SK-N-SH (cell line): Measurements from ENCODE around the gene SPRY4. TPM values are rescaled to one million over a fixed set of nuclear protein-coding genes. Genes with fewer than 3 reads are reported as not detected.

ENCODE experiments used
- CTCF ChIA-PET: fragments of 300-600, 350-600 bp; formaldehyde crosslinking; extraction: SDS; loops from one replicate; lab custom pipeline; 2021; lab: Yijun Ruan, JAX
- POLR2A ChIA-PET: fragments of 350-600 bp; sonication (Branson Sonifier 250); formaldehyde crosslinking; extraction: SDS; loops from one replicate; lab custom pipeline; 2020; ENCODE audit warnings: antibody characterized with exemption, inconsistent platforms; lab: Yijun Ruan, JAX
- DNase-seq: peaks from one replicate; pipeline ENCODE4 v3.0.0; 2012
- H2AFZ ChIP-seq: fragments of 200-600 bp; sonication (generic); 2 replicates; pipeline ENCODE4 v1.8.1; 2016; ENCODE audit warnings: antibody characterized with exemption, mild to moderate bottlenecking, low read depth
- H3F3A ChIP-seq: fragments of 200-600 bp; sonication (generic); replicated peaks from 2 replicates; pipeline ENCODE3; 2016; ENCODE audit warnings: antibody characterized with exemption, mild to moderate bottlenecking; ENCODE audit not compliant: insufficient read depth
- H3K27ac ChIP-seq, 2 experiments: fragments of 200-500 bp in 1 of 2; fragments of 200-600 bp in 1 of 2; sonication (Bioruptor generic) in 1 of 2; sonication (generic), shearing (Covaris generic) in 1 of 2; 2 replicates each; pipeline versions ENCODE4 v1.5.1 to v1.6.1; 2014 to 2016; ENCODE audit warnings: low read depth in 2 of 2, inconsistent platforms in 1 of 2, low read length in 1 of 2, mild to moderate bottlenecking in 1 of 2, mixed read lengths in 1 of 2
- H3K27me3 ChIP-seq: fragments of 200-600 bp; sonication (generic), shearing (Covaris generic); 2 replicates; pipeline ENCODE4 v1.6.1; 2016; ENCODE audit warnings: mixed run types; ENCODE audit not compliant: insufficient read depth
- H3K36me3 ChIP-seq, 2 experiments: fragments of 200-500 bp in 1 of 2; fragments of 200-600 bp in 1 of 2; sonication (Bioruptor generic) in 1 of 2; sonication (generic) in 1 of 2; replicated peaks in 1 of 2; 2 replicates each; pipeline versions ENCODE3 to v1.5.1; 2014 to 2016; ENCODE audit warnings: low read length in 1 of 2, mild to moderate bottlenecking in 1 of 2; ENCODE audit not compliant: insufficient read depth in 2 of 2, control insufficient read depth in 1 of 2
- H3K4me1 ChIP-seq, 2 experiments: fragments of 200-500 bp in 1 of 2; fragments of 200-600 bp in 1 of 2; sonication (Bioruptor generic) in 1 of 2; sonication (generic), shearing (Covaris generic) in 1 of 2; 2 replicates each; pipeline versions ENCODE4 v1.5.1 to v1.6.1; 2014 to 2016; ENCODE audit warnings: low read depth in 1 of 2, low read length in 1 of 2, mixed run types in 1 of 2; ENCODE audit not compliant: insufficient read depth in 2 of 2, control insufficient read depth in 1 of 2
- H3K4me2 ChIP-seq: fragments of 200-600 bp; sonication (generic), shearing (Covaris generic); 2 replicates; pipeline ENCODE4 v1.6.1; 2017; ENCODE audit warnings: mixed run types
- H3K4me3 ChIP-seq, 2 experiments: fragments of 200-500 bp in 1 of 2; fragments of 200-600 bp in 1 of 2; sonication (Bioruptor generic) in 1 of 2; sonication (generic), shearing (Covaris generic) in 1 of 2; 2 replicates each; pipeline versions ENCODE4 v1.5.1 to v1.8.1; 2014 to 2016; ENCODE audit warnings: low read depth in 2 of 2, inconsistent platforms in 1 of 2, low read length in 1 of 2, mild to moderate bottlenecking in 1 of 2, mixed read lengths in 1 of 2, moderate library complexity in 1 of 2
- H3K79me2 ChIP-seq: fragments of 200-600 bp; sonication (generic); 2 replicates; pipeline ENCODE4 v1.8.1; 2017; ENCODE audit warnings: mild to moderate bottlenecking; ENCODE audit not compliant: insufficient read depth
- H3K9ac ChIP-seq: fragments of 200-600 bp; sonication (generic); 2 replicates; pipeline ENCODE4 v1.6.1; 2017; ENCODE audit warnings: mixed run types
- H3K9me2 ChIP-seq: fragments of 200-600 bp; sonication (generic); 2 replicates; pipeline ENCODE4 v1.6.1; 2017; ENCODE audit warnings: mixed run types
- H3K9me3 ChIP-seq: fragments of 200-600 bp; sonication (generic); 2 replicates; pipeline ENCODE4 v1.6.1; 2017; ENCODE audit warnings: mixed run types, mild to moderate bottlenecking, moderate library complexity
- H4K20me1 ChIP-seq: fragments of 200-600 bp; sonication (generic); 2 replicates; pipeline ENCODE4 v1.6.1; 2017; ENCODE audit warnings: mild to moderate bottlenecking, mixed run types; ENCODE audit not compliant: insufficient read depth
- CHD2 ChIP-seq: fragments of 150-350 bp; IDR thresholded peaks from 2 replicates; pipeline ENCODE4 v1.6.1; 2018; ENCODE audit warnings: low read length; ENCODE audit not compliant: partially characterized antibody
- ELF1 ChIP-seq: IDR thresholded peaks from 2 replicates; pipeline ENCODE4 v1.4.0; 2012
- EZH2phosphoT487 ChIP-seq: fragments of 200-600 bp; sonication (generic); IDR thresholded peaks from 2 replicates; pipeline ENCODE4 v1.6.1; 2017; ENCODE audit warnings: low read depth, mixed run types, mild to moderate bottlenecking, antibody characterized with exemption, moderate library complexity, borderline replicate concordance
- FOSL2 ChIP-seq: IDR thresholded peaks from 2 replicates; pipeline ENCODE4 v1.4.0; 2012; ENCODE audit warnings: low read depth, mild to moderate bottlenecking, moderate library complexity, borderline replicate concordance
- JUND ChIP-seq: IDR thresholded peaks from 2 replicates; pipeline ENCODE4 v1.4.0; 2012
- MEF2A ChIP-seq: IDR thresholded peaks from 2 replicates; pipeline ENCODE4 v1.4.0; 2012; ENCODE audit warnings: low read depth, borderline replicate concordance
- MXI1 ChIP-seq: IDR thresholded peaks from 2 replicates; pipeline ENCODE4 v1.6.1; 2012; ENCODE audit warnings: mild to moderate bottlenecking, low read depth, low read length, improper control_type of control experiment
- NFIC ChIP-seq: IDR thresholded peaks from 2 replicates; pipeline ENCODE4 v1.4.0; 2012; ENCODE audit warnings: borderline replicate concordance
- RAD21 ChIP-seq: IDR thresholded peaks from 2 replicates; pipeline ENCODE4 v1.6.1; 2012; ENCODE audit warnings: mild to moderate bottlenecking, low read length
- SIN3A ChIP-seq: IDR thresholded peaks from 2 replicates; pipeline ENCODE4 v1.6.1; 2012; ENCODE audit warnings: low read depth, mild to moderate bottlenecking, low read length, moderate library complexity, borderline replicate concordance
- SMC3 ChIP-seq: IDR thresholded peaks from 2 replicates; pipeline ENCODE4 v1.6.1; 2012; ENCODE audit warnings: low read depth, low read length, improper control_type of control experiment
- TAF1 ChIP-seq: IDR thresholded peaks from 2 replicates; pipeline ENCODE4 v1.6.1; 2012; ENCODE audit warnings: low read depth, mild to moderate bottlenecking, low read length, moderate library complexity, borderline replicate concordance
- TCF12 ChIP-seq: IDR thresholded peaks from 2 replicates; pipeline ENCODE4 v1.4.0; 2012
- TEAD4 ChIP-seq: IDR thresholded peaks from 2 replicates; pipeline ENCODE4 v1.4.0; 2012; ENCODE audit warnings: mild to moderate bottlenecking, borderline replicate concordance; ENCODE audit not compliant: insufficient read depth
- YY1 ChIP-seq: IDR thresholded peaks from 2 replicates; pipeline ENCODE4 v1.4.0; 2012; ENCODE audit warnings: low read depth, mild to moderate bottlenecking
- WGBS: methylation state at CpG from one replicate; pipeline ENCODE4 v1.1.6; 2017; ENCODE audit warnings: low lambda C conversion rate; 5-methylcytosine and 5-hydroxymethylcytosine counted together
- polyA plus RNA-seq, 3 experiments: library from polyadenylated mRNA; depleted of rRNA; stranded (reverse); fragments of >200 nt; gene quantifications; 2 replicates each; pipeline ENCODE4 v1.2.3, GENCODE V29; 2012
- TF ChIP-seq, protein P1 (sequence below): IDR thresholded peaks from 2 replicates; pipeline ENCODE4 v1.4.0; 2012; ENCODE audit warnings: low read depth
- TF ChIP-seq, protein P2 (sequence below): fragments of 150-350 bp; IDR thresholded peaks from 2 replicates; pipeline ENCODE4 v1.6.1; 2016; ENCODE audit warnings: mild to moderate bottlenecking, low read depth, low read length
- TF ChIP-seq, protein P3 (sequence below): IDR thresholded peaks from 2 replicates; pipeline ENCODE4 v1.4.0; 2012; ENCODE audit warnings: low read depth, borderline replicate concordance
- TF ChIP-seq, protein P4 (sequence below): IDR thresholded peaks from 2 replicates; pipeline ENCODE4 v1.6.1; 2012; ENCODE audit warnings: mild to moderate bottlenecking, low read depth, low read length, moderate library complexity

The SPRY4 gene
- polyA plus RNA-seq, 1 of the 3 experiments (the other 2 are of a cell fraction) = 18.0 TPM

DNA sequence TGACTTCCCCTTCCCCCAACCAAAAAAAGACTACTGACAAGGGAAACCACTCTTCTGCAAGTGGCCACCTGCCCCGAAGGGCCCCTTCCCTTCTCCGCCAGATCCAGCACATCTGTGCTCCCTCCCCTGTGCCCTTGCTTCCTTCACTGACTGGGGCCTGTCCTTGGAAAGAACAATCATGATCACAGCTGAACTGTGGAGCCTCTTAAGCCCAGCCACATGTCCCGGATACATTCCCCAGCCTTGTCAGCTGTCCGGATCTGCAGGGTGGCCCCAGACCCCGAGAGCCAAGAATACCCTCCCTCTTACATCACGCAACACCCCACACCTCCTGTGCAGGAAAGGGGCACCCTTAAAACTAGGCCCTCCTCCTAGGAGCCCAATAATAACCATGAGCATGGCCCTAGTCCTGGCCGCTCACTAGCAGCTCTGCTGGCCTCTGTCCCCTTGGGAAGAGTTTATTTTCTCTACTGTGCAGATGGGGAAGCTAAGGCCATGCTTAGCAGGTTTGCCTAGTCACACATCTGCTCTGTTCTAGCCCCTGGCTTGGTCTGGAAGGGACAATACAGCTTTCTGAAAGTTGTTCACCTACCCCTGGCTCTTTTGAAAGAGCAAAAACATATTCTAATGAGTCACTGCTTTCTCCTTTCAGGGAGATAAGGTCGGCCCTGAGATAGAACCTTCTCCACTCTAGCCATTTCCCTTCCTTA, 3.8 kb downstream of the SPRY4 start:
- no peak overlapping the region for H2AFZ ChIP-seq
- H3K4me2 ChIP-seq = peak overlapping the region; percentile 98
- peak overlapping the region; percentile 46 to 73 for H3K27ac ChIP-seq
- H4K20me1 ChIP-seq = peaks cover 79% of the 10 kb centered on the region
- peaks cover 21% of the 10 kb centered on the region for H3F3A ChIP-seq
- CTCF ChIA-PET = interaction anchor here (1.1 to 9.9 kb wide), 5 partner anchors 134 to 335 kb away, joined by 3 to 117 read pairs (median 4); no protein-coding TSS in a partner anchor
- peak; percentile 17; the same call in 1 of the 2 replicates for TF ChIP-seq FOSL2
- TF ChIP-seq, protein P1, sequence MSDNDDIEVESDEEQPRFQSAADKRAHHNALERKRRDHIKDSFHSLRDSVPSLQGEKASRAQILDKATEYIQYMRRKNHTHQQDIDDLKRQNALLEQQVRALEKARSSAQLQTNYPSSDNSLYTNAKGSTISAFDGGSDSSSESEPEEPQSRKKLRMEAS = peak; percentile 12; the same call in 1 of the 2 replicates
- peak; percentile 28; the same call in 1 of the 2 replicates for TF ChIP-seq MXI1
- TF ChIP-seq, protein P2, sequence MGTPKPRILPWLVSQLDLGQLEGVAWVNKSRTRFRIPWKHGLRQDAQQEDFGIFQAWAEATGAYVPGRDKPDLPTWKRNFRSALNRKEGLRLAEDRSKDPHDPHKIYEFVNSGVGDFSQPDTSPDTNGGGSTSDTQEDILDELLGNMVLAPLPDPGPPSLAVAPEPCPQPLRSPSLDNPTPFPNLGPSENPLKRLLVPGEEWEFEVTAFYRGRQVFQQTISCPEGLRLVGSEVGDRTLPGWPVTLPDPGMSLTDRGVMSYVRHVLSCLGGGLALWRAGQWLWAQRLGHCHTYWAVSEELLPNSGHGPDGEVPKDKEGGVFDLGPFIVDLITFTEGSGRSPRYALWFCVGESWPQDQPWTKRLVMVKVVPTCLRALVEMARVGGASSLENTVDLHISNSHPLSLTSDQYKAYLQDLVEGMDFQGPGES = no peak
- TF ChIP-seq SIN3A = no peak
- TF ChIP-seq TEAD4 = no peak
- TF ChIP-seq RAD21 = peak; percentile 16; the same call in 1 of the 2 replicates
- H3K9me2 ChIP-seq = no peaks in the 10 kb centered on the region
- H3K9me3 ChIP-seq = no peaks in the 10 kb centered on the region
- peak overlapping the region; percentile 93 to 95 for H3K4me3 ChIP-seq
- H3K79me2 ChIP-seq = peaks cover 96% of the 10 kb centered on the region
- peaks cover 54 to 58% of the 10 kb centered on the region in 2 experiments for H3K4me1 ChIP-seq
- POLR2A ChIA-PET = interaction anchor here (0.5 to 0.9 kb wide), 3 partner anchors 36 to 326 kb away, joined by 3 read pairs; no protein-coding TSS in a partner anchor
- H3K9ac ChIP-seq = peak overlapping the region; percentile 56
- H3K36me3 ChIP-seq = peaks cover 11 to 24% of the 10 kb centered on the region in 2 experiments
- H3K27me3 ChIP-seq = no peaks in the 10 kb centered on the region
- WGBS = 24% methylated on average over 8 of the region's 8 CpGs
- DNase-seq = peak; percentile 52

DNA sequence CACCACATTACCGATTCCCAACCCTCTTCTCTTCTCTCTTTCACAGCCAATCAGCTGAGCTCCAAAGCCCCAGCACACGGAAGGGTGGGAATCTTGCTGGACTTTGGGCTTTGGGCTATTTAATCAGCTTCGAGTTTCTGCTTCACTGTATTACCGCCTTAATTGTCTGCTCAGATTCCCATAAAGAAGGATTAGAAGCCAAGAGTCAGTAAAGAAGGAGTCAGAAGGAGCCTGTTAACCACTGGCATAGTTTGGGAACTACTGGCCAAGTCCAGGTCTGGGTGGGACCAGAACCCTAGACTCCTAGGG, 4.4 kb downstream of the SPRY4 start:
- Histone ChIP-seq H3K4me3 (peak overlapping the region; percentile 93 to 95), H2AFZ (no peak overlapping the region), H3K9me2 (no peaks in the 10 kb centered on the region), H4K20me1 (peaks cover 86% of the 10 kb centered on the region), H3K27ac (peak overlapping the region; percentile 46 to 73; a peak in 3 of 4 replicates), H3K36me3 (peaks cover 13 to 29% of the 10 kb centered on the region in 2 experiments), H3K4me2 (peak overlapping the region; percentile 98), H3K4me1 (peaks cover 60 to 63% of the 10 kb centered on the region in 2 experiments), H3K9me3 (no peaks in the 10 kb centered on the region), H3K79me2 (peaks cover 98% of the 10 kb centered on the region), H3F3A (peaks cover 26% of the 10 kb centered on the region), H3K9ac (peak overlapping the region; percentile 56; the same call in 1 of the 2 replicates), H3K27me3 (no peaks in the 10 kb centered on the region)
- CTCF ChIA-PET = interaction anchor here (1.1 to 9.9 kb wide), 2 partner anchors 229 to 335 kb away, joined by 3 to 117 read pairs; no protein-coding TSS in a partner anchor
- no peak for DNase-seq
- POLR2A ChIA-PET = interaction anchor here (0.8 to 0.9 kb wide), 2 partner anchors 24 to 36 kb away, joined by 3 read pairs; no protein-coding TSS in a partner anchor
- WGBS = 48% methylated on average over 4 of the region's 4 CpGs
- TF ChIP-seq CHD2 = no peak
- no peak for TF ChIP-seq TCF12
- TF ChIP-seq ELF1 = no peak
- no peak for TF ChIP-seq TAF1
- TF ChIP-seq YY1 = no peak
- TF ChIP-seq, protein P3, sequence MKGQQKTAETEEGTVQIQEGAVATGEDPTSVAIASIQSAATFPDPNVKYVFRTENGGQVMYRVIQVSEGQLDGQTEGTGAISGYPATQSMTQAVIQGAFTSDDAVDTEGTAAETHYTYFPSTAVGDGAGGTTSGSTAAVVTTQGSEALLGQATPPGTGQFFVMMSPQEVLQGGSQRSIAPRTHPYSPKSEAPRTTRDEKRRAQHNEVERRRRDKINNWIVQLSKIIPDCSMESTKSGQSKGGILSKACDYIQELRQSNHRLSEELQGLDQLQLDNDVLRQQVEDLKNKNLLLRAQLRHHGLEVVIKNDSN = no peak
- no peak for TF ChIP-seq SMC3
- TF ChIP-seq NFIC = no peak
- TF ChIP-seq, protein P4, sequence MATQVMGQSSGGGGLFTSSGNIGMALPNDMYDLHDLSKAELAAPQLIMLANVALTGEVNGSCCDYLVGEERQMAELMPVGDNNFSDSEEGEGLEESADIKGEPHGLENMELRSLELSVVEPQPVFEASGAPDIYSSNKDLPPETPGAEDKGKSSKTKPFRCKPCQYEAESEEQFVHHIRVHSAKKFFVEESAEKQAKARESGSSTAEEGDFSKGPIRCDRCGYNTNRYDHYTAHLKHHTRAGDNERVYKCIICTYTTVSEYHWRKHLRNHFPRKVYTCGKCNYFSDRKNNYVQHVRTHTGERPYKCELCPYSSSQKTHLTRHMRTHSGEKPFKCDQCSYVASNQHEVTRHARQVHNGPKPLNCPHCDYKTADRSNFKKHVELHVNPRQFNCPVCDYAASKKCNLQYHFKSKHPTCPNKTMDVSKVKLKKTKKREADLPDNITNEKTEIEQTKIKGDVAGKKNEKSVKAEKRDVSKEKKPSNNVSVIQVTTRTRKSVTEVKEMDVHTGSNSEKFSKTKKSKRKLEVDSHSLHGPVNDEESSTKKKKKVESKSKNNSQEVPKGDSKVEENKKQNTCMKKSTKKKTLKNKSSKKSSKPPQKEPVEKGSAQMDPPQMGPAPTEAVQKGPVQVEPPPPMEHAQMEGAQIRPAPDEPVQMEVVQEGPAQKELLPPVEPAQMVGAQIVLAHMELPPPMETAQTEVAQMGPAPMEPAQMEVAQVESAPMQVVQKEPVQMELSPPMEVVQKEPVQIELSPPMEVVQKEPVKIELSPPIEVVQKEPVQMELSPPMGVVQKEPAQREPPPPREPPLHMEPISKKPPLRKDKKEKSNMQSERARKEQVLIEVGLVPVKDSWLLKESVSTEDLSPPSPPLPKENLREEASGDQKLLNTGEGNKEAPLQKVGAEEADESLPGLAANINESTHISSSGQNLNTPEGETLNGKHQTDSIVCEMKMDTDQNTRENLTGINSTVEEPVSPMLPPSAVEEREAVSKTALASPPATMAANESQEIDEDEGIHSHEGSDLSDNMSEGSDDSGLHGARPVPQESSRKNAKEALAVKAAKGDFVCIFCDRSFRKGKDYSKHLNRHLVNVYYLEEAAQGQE = no peak
- no peak for TF ChIP-seq EZH2phosphoT487
- no peak for TF ChIP-seq MEF2A
- TF ChIP-seq JUND = no peak
- TF ChIP-seq FOSL2 = no peak
- TF ChIP-seq, protein P1 = no peak
